Smooth muscle cell of the brain vasculature (primary cell): ENCODE data around the gene RNF144A.

ENCODE experiments used
- DNase-seq: peaks from one replicate; pipeline ENCODE4 v3.0.0-alpha.2; 2012; ENCODE audit warnings: low read depth, low spot score

Gene RNF144A

GRCh38 chr2:7004636-7005035 lies 87.4 kb downstream of the RNF144A start:
- no peak for DNase-seq

GRCh38 chr2:7007488-7007845 lies 90.3 kb downstream of the RNF144A start:
- DNase-seq = no peak

GRCh38 chr2:7007846-7008741 lies 90.9 kb downstream of the RNF144A start:
- DNase-seq = peak; percentile 93

GRCh38 chr2:7009207-7009911 lies 92.1 kb downstream of the RNF144A start:
- DNase-seq = no peak

- no peak for DNase-seq
Measured at GRCh38 chr2:7010391-7011054, 93.3 kb downstream of the RNF144A start.

GRCh38 chr2:7011356-7012083 lies 94.3 kb downstream of the RNF144A start:
- peak; percentile 55 for DNase-seq

- no peak for DNase-seq
Measured at GRCh38 chr2:7012141-7012764, 95.0 kb downstream of the RNF144A start.

- DNase-seq = no peak
Measured at GRCh38 chr2:7013471-7014160, 96.4 kb downstream of the RNF144A start.

- DNase-seq = no peak
Measured at GRCh38 chr2:7014174-7014640, 97.0 kb downstream of the RNF144A start.

- no peak for DNase-seq
Measured at GRCh38 chr2:7015007-7015950, 98.1 kb downstream of the RNF144A start.

GRCh38 chr2:7016148-7016547 lies 98.9 kb downstream of the RNF144A start:
- no peak for DNase-seq

- no peak for DNase-seq
Measured at GRCh38 chr2:7016601-7017211, 99.5 kb downstream of the RNF144A start.

- no peak for DNase-seq
Measured at GRCh38 chr2:7017671-7018281, 100.6 kb downstream of the RNF144A start.

- no peak for DNase-seq
Measured at GRCh38 chr2:7018282-7018701, 101.1 kb downstream of the RNF144A start.

GRCh38 chr2:7018767-7019166 lies 101.6 kb downstream of the RNF144A start:
- no peak for DNase-seq

- DNase-seq = no peak
Measured at GRCh38 chr2:7019191-7019590, 102.0 kb downstream of the RNF144A start.

- DNase-seq = no peak
Measured at GRCh38 chr2:7020059-7020458, 102.8 kb downstream of the RNF144A start.

- DNase-seq = no peak
Measured at GRCh38 chr2:7020468-7020867, 103.3 kb downstream of the RNF144A start.
